ENCODE data around the gene ZSWIM8.

Gene ZSWIM8

GRCh38 chr10:73756183-73756582, 29.2 kb upstream of the ZSWIM8 start:
- H3K9me3 ChIP-seq (ENCODE audit: control insufficient read depth, low read length), result no peaks in the 10 kb centered on the region
- peaks cover 37% of the 10 kb centered on the region for H3K36me3 ChIP-seq (ENCODE audit: control insufficient read depth, insufficient read depth, low read length)
- H3K27me3 ChIP-seq (ENCODE audit: control insufficient read depth, insufficient read depth, low read length, poor library complexity, severe bottlenecking), result no peaks in the 10 kb centered on the region
- H3K27ac ChIP-seq (ENCODE audit: insufficient read depth, low read depth, low read length, poor library complexity, severe bottlenecking), result no peak overlapping the region
- H3K4me1 ChIP-seq (ENCODE audit: control insufficient read depth, insufficient read depth, low read length), result no peaks in the 10 kb centered on the region
- no peak overlapping the region for H3K4me3 ChIP-seq (ENCODE audit: insufficient read depth, low read depth, low read length)
- WGBS, 2 experiments, result 87 to 96% methylated on average over 1 of the region's 1 CpG

DNA sequence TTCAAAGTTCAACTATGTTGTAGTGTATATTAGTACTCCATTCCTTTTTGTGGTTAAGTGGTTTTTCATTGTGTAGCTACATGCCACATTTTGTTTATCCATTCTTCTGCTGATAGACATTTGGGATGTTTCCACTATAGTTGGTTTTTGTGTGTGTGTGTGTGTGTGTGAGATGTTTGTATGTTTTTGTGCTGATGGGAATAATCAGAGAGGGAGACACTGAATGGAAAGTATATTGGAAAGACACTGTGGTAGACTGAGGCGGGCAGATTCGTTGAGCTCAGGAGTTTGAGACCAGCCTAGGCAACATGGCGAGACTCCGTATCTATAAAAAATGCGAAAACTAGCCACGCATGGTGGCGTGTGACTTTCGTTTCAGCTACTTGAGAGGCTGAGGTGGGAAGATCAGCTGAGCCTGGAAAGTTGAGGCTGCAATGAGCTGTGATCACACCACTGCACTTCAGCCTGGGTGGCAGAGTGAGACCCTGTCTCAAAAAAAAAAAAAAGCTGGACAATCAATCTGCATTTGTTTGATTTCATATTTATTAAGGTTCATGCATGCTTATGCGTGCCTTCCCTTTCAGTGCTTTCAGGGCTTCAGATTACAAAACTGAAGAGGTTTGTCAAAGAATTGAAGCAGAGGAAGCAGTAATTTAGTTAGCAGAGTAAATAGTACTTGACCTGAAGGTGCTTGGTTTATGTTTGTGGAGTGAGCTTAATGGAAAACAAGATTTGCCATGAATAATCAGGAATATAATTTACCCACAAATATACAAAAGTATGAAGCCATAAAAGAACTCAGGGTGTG, 26.5 kb upstream of the ZSWIM8 start:
- peaks cover 38% of the 10 kb centered on the region for H3K36me3 ChIP-seq (ENCODE audit: control insufficient read depth, insufficient read depth, low read length)
- no peaks in the 10 kb centered on the region for H3K27me3 ChIP-seq (ENCODE audit: control insufficient read depth, insufficient read depth, low read length, poor library complexity, severe bottlenecking)
- no peaks in the 10 kb centered on the region for H3K4me1 ChIP-seq (ENCODE audit: control insufficient read depth, insufficient read depth, low read length)
- no peaks in the 10 kb centered on the region for H3K9me3 ChIP-seq (ENCODE audit: control insufficient read depth, low read length)
- no peak overlapping the region for H3K27ac ChIP-seq (ENCODE audit: insufficient read depth, low read depth, low read length, poor library complexity, severe bottlenecking)
- H3K4me3 ChIP-seq (ENCODE audit: insufficient read depth, low read depth, low read length), result no peak overlapping the region
- 94% methylated on average over 9 of the region's 9 CpGs for WGBS, 2 experiments

DNA sequence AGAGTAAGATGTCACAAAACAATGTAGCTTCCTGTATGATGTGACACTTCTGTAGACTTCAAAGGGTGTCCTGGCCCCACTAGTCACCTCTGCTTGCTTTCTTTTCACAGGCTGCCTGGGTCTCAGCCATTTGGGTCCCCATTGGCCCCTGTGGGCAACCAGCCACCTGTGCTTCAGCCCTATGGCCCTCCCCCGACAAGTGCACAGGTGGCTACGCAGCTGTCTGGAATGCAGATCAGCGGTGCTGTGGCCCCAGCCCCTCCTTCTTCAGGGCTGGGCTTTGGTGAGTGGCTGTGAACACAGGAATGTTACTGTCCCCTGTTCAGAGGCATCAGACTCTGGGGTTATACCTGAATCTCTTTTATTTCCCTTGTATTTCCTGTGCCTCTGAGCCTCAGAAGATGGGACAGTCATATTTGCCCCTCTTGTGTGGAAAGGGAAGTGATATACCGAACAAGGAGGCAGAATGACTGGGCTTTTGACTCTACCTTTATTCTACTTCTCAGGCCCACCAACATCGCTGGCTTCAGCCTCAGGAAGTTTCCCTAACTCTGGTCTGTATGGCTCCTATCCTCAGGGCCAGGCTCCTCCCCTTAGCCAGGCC, 25.8 kb upstream of the ZSWIM8 start:
- Histone ChIP-seq H3K36me3 (ENCODE audit: control insufficient read depth, insufficient read depth, low read length) (peaks cover 40% of the 10 kb centered on the region), H3K27me3 (ENCODE audit: control insufficient read depth, insufficient read depth, low read length, poor library complexity, severe bottlenecking) (no peaks in the 10 kb centered on the region), H3K4me1 (ENCODE audit: control insufficient read depth, insufficient read depth, low read length) (no peaks in the 10 kb centered on the region), H3K27ac (ENCODE audit: insufficient read depth, low read depth, low read length, poor library complexity, severe bottlenecking) (no peak overlapping the region), H3K9me3 (ENCODE audit: control insufficient read depth, low read length) (no peaks in the 10 kb centered on the region), H3K4me3 (ENCODE audit: insufficient read depth, low read depth, low read length) (no peak overlapping the region)
- WGBS, 2 experiments, result 94% methylated on average over 5 of the region's 5 CpGs

DNA sequence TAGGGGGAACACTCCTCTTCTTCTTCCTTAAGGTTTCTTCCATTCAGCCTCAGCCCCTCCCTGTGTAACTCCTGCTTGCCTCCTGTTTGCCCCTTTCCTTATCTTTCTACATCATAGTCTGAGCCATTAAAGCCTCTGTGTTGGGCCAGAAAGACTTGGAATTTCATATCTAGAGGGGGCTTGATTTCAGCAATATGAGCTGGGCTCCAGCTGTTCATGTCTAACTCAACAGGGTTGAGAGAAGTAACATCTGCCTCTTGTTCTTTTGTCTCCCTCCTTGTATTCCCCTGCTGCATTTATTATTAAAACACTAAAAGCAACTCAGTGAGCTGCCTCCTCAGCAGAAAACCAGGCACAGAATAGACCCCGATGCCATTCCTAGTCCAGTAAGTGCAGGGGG, 23.6 kb upstream of the ZSWIM8 start:
- 100% methylated on average over 1 of the region's 1 CpG for WGBS, 2 experiments
- Histone ChIP-seq H3K4me1 (ENCODE audit: control insufficient read depth, insufficient read depth, low read length) (no peaks in the 10 kb centered on the region), H3K36me3 (ENCODE audit: control insufficient read depth, insufficient read depth, low read length) (peaks cover 61% of the 10 kb centered on the region), H3K27me3 (ENCODE audit: control insufficient read depth, insufficient read depth, low read length, poor library complexity, severe bottlenecking) (no peaks in the 10 kb centered on the region), H3K27ac (ENCODE audit: insufficient read depth, low read depth, low read length, poor library complexity, severe bottlenecking) (no peak overlapping the region), H3K9me3 (ENCODE audit: control insufficient read depth, low read length) (no peaks in the 10 kb centered on the region), H3K4me3 (ENCODE audit: insufficient read depth, low read depth, low read length) (no peak overlapping the region)

DNA sequence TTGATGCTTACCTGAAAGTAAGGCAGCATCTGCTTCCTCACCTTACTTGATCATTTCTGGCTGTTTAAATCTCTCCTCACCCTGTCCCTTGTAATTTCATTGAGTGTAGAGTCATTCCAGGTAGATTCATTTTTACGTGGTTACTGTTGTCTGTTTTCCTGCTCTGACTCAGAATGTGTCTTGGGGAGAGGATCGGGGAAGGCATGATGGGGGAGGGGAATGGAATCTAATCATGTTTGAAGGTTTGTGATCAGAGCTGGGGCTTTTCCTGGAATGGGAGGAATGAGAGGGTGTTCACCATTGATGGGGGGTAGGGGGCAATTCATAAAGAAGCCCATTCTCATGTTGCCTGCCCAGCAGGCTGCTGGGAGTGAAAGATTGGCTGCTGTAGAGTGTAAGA, 22.5 kb upstream of the ZSWIM8 start:
- no peaks in the 10 kb centered on the region for H3K27me3 ChIP-seq (ENCODE audit: control insufficient read depth, insufficient read depth, low read length, poor library complexity, severe bottlenecking)
- no peaks in the 10 kb centered on the region for H3K4me1 ChIP-seq (ENCODE audit: control insufficient read depth, insufficient read depth, low read length)
- H3K9me3 ChIP-seq (ENCODE audit: control insufficient read depth, low read length), result no peaks in the 10 kb centered on the region
- H3K36me3 ChIP-seq (ENCODE audit: control insufficient read depth, insufficient read depth, low read length), result peaks cover 66% of the 10 kb centered on the region
- 90% methylated on average over 2 of the region's 2 CpGs for WGBS, 2 experiments
- H3K4me3 ChIP-seq (ENCODE audit: insufficient read depth, low read depth, low read length), result no peak overlapping the region
- H3K27ac ChIP-seq (ENCODE audit: insufficient read depth, low read depth, low read length, poor library complexity, severe bottlenecking), result no peak overlapping the region

- Histone ChIP-seq H3K9me3 (ENCODE audit: control insufficient read depth, low read length) (no peaks in the 10 kb centered on the region), H3K36me3 (ENCODE audit: control insufficient read depth, insufficient read depth, low read length) (peaks cover 69% of the 10 kb centered on the region), H3K4me1 (ENCODE audit: control insufficient read depth, insufficient read depth, low read length) (no peaks in the 10 kb centered on the region), H3K27ac (ENCODE audit: insufficient read depth, low read depth, low read length, poor library complexity, severe bottlenecking) (no peak overlapping the region), H3K4me3 (ENCODE audit: insufficient read depth, low read depth, low read length) (no peak overlapping the region), H3K27me3 (ENCODE audit: control insufficient read depth, insufficient read depth, low read length, poor library complexity, severe bottlenecking) (no peaks in the 10 kb centered on the region)
- WGBS, 2 experiments, result 95 to 100% methylated on average over 2 of the region's 2 CpGs
Measured at GRCh38 chr10:73763343-73763742, 22.1 kb upstream of the ZSWIM8 start.

- peaks cover 76% of the 10 kb centered on the region for H3K36me3 ChIP-seq (ENCODE audit: control insufficient read depth, insufficient read depth, low read length)
- WGBS, 2 experiments, result 95 to 96% methylated on average over 5 to 6 of the region's 6 CpGs
Measured at GRCh38 chr10:73765066-73765465, 20.3 kb upstream of the ZSWIM8 start.

DNA sequence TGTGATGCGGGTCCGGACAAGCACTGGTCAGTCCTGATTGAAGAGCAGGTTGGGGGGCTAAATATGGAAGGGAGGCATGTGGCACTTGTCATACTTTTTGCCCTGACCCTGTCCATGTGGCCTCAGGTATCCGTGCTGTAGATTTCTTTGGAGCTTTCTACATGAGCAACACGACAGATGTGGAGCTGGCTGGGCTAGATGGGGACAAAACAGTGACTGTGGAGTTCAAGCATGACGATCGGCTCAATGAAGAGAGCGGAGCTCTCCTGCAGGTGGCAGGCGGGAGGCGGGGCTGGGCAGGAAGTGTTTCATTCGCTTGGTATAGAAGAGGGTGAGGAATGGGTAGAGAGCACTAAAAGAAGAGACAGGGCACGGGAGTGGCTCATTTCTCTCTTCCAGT, 16.5 kb upstream of the ZSWIM8 start:
- H3K4me1 ChIP-seq (ENCODE audit: control insufficient read depth, insufficient read depth, low read length), result peaks cover 7% of the 10 kb centered on the region
- peaks cover 56% of the 10 kb centered on the region for H3K36me3 ChIP-seq (ENCODE audit: control insufficient read depth, insufficient read depth, low read length)
- no peak overlapping the region for H3K27ac ChIP-seq (ENCODE audit: insufficient read depth, low read depth, low read length, poor library complexity, severe bottlenecking)
- 85 to 86% methylated on average over 11 of the region's 11 CpGs for WGBS, 2 experiments
- no peaks in the 10 kb centered on the region for H3K27me3 ChIP-seq (ENCODE audit: control insufficient read depth, insufficient read depth, low read length, poor library complexity, severe bottlenecking)
- H3K4me3 ChIP-seq (ENCODE audit: insufficient read depth, low read depth, low read length), result no peak overlapping the region
- H3K9me3 ChIP-seq (ENCODE audit: control insufficient read depth, low read length), result no peaks in the 10 kb centered on the region

More at GRCh38 chr10:73765066-73765465, 20.3 kb upstream of the ZSWIM8 start:
- H3K9me3 ChIP-seq (ENCODE audit: control insufficient read depth, low read length), result no peaks in the 10 kb centered on the region
- H3K4me1 ChIP-seq (ENCODE audit: control insufficient read depth, insufficient read depth, low read length), result no peaks in the 10 kb centered on the region
- no peaks in the 10 kb centered on the region for H3K27me3 ChIP-seq (ENCODE audit: control insufficient read depth, insufficient read depth, low read length, poor library complexity, severe bottlenecking)
- H3K27ac ChIP-seq (ENCODE audit: insufficient read depth, low read depth, low read length, poor library complexity, severe bottlenecking), result no peak overlapping the region
- no peak overlapping the region for H3K4me3 ChIP-seq (ENCODE audit: insufficient read depth, low read depth, low read length)

- no peaks in the 10 kb centered on the region for H3K9me3 ChIP-seq (ENCODE audit: control insufficient read depth, low read length)
- H3K4me1 ChIP-seq (ENCODE audit: control insufficient read depth, insufficient read depth, low read length), result peaks cover 9% of the 10 kb centered on the region
- H3K27me3 ChIP-seq (ENCODE audit: control insufficient read depth, insufficient read depth, low read length, poor library complexity, severe bottlenecking), result no peaks in the 10 kb centered on the region
- no peak overlapping the region for H3K27ac ChIP-seq (ENCODE audit: insufficient read depth, low read depth, low read length, poor library complexity, severe bottlenecking)
- WGBS, 2 experiments, result 96 to 97% methylated on average over 5 of the region's 5 CpGs
- H3K36me3 ChIP-seq (ENCODE audit: control insufficient read depth, insufficient read depth, low read length), result peaks cover 54% of the 10 kb centered on the region
- H3K4me3 ChIP-seq (ENCODE audit: insufficient read depth, low read depth, low read length), result no peak overlapping the region
Measured at GRCh38 chr10:73769396-73769795, 16.0 kb upstream of the ZSWIM8 start.

DNA sequence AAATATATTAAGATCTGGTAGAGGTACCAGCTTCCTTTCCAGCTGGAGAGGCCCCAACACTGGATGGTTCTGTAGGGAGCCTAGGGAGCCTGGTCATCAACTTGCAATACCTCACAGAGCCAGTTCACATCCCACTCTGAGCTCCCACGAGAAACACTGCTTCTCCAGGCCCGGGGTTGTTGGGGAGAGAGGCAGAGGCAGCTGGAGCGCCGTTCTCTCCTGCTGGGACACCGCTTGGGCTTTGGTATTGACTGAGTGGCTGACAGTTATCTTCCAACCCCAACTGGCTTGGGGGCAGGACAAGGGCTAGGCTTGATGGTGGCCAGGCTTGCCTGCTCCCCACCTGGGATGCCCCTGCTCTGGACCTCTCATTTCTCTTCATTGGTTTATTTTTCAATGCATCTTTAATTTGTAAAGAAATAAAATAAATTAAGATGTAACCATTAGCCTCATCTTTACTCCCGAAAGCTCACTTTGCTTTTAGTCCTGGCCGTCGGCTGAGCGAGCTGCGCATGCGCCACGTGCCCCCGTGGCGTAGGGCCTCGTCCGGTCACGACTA, 13.6 kb upstream of the ZSWIM8 start:
- H3K27me3 ChIP-seq (ENCODE audit: control insufficient read depth, insufficient read depth, low read length, poor library complexity, severe bottlenecking), result no peaks in the 10 kb centered on the region
- H3K4me1 ChIP-seq (ENCODE audit: control insufficient read depth, insufficient read depth, low read length), result peaks cover 18% of the 10 kb centered on the region
- H3K27ac ChIP-seq (ENCODE audit: insufficient read depth, low read depth, low read length, poor library complexity, severe bottlenecking), result peak overlapping the region; percentile 80
- H3K36me3 ChIP-seq (ENCODE audit: control insufficient read depth, insufficient read depth, low read length), result peaks cover 33% of the 10 kb centered on the region
- WGBS, 2 experiments, result 15 to 17% methylated on average over 17 of the region's 17 CpGs
- peak overlapping the region; percentile 95 for H3K4me3 ChIP-seq (ENCODE audit: insufficient read depth, low read depth, low read length)
- no peaks in the 10 kb centered on the region for H3K9me3 ChIP-seq (ENCODE audit: control insufficient read depth, low read length)

All from ectodermal cell (in vitro differentiated cells).